HG02759 (cell line): Measurements from ENCODE around the gene PLGRKT.
"Not testable (repeated sequence)": the region's sequence is repeated elsewhere in the genome, so short reads cannot be mapped to it uniquely, and the experiment has no call there.

Source experiments
- ATAC-seq: cut with Tn5 transposase; IDR thresholded peaks from one replicate; pipeline ENCODE4 v1.9.1; 2021; ENCODE audit warnings: mild to moderate bottlenecking, moderate library complexity; ENCODE audit not compliant: unreplicated experiment

The PLGRKT gene, protein sequence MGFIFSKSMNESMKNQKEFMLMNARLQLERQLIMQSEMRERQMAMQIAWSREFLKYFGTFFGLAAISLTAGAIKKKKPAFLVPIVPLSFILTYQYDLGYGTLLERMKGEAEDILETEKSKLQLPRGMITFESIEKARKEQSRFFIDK

DNA sequence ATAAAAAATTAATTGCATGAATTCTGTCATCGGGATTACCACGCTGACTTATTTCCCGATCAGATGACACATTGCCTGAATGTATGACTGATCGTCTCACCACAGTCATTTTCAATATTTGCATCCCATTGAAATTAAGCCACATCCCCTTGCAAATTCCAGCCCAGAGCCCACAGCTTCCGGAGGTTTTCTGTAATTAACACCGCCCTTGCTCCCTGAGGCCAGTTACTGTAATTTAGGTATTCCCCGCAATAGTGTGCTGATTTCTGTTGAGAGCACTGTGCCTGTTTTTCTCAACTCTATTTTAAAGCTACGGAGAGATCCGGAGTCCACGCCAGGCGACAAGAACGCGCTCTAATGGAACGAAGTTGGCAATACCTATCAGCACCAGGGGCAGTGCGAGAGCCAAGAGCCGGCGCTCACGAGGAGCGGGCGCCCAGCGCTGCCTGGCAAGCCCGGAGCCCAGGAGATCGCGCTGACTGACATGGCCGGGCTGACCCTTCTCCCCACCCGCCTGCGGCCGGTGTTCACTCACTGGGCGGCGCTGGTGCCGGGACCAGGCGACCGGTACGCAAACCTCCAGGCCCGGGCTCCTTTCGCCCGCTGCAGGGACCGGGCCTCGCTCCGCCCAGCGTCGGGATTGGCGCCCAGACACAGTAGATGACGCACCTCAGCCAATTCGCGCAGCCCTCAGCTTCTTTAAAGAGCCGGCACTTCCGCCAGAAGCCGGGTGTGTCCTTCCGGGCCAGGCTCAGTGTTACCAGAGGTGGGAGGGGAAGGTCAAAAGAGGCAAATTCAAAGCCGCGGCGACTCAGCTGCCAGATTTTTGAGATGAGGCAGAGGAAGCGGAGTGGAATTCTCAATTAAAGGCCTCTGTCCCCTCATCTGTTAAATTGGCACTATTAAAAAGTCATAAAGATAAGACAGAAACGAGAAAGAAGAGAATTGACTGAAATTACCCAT is at the start of gene PLGRKT:
PLGRKT (minus strand) TSS at position 672 of the 963 bp plus-strand sequence. CDS start 5,948 bp downstream, outside the sequence.
- peak; percentile 85 for ATAC-seq

DNA sequence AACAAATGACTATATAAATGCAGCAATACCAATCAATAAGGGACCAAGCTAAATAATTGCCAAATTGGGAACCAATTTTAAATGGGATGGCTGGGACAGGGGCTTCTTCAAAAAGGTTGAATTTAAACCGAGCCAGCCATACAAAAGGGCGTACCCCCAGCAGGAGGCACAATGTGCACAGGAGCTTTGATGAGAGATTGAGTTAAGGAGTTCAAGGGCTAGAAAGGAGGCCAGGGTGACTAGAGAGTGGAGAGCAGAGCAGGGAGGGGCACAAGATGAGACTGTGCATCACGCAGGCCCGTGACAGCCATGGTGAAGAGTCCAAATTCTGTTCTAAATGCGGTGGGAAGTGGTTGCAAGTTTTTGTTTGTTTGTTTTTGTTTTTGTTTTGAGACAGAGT is 49.3 kb upstream of the PLGRKT start:
- ATAC-seq = no peak

DNA sequence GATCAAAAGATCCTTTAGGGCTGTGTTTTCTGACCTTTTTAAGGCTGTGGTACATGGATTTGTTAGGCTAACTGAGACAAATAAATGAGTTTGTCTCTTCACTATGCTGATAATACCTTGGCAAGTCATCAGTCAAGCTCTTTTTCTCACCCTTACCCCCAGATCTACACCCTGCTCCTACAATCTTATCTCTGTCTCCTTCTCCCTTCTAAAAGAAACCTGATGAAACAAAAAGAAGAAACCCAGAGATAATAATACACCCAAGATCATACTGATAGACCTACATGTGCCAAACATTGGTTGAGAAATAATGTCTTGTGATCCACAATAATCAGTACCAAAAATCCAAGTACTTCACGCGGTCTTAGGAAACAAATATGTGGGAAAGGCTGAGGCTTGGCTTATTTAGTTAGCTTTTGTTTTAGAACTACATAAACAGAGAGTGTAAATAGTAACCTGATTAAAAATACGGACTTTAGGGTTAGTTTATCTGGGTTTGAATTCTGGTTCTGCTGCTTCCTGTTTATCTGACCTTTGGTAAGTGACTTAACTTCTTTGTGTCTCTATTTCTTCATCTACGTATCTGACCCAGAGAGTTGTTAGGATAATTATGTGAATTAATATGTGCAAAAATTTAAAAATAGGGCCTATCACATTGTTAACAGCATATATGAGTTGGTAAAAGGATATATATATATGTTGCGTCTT is 47.8 kb upstream of the PLGRKT start:
- ATAC-seq = no peak

DNA sequence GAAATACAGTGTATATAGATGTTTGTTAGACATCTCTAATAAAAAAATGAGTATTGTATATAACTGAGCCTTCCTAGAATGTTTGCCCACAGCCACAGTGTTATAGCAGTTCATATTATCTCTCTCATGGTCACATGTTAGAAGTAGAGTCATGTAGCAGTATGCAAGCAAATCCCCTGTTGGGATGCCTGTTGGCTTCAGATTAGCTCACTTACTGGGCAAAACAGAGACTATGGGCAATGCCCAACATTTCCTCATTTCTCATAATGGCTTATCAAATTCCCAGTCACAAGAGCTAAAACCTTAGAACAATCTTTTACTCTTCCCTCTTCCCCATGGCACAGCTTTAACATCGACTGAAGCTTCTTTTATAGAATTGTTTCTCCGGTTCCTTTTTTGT is 45.6 kb upstream of the PLGRKT start:
- no peak for ATAC-seq

DNA sequence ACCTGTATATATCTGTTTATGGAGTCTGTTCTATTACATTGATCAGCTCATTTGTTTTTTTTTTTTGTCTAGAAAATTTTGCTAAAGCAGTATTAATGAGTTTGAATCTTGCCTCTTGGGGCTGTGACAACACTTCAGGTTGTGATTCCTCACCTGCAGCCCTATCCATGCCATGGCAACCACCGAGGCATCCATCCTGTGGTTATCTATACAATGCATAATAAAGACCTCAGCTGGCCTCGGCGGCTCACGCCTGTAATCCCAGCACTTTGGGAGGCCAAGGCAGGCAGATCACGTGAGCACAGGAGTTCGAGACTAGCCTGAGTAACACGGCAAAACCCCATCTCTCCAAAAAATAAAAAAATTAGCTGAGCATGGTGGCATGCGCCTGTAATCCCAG is 44.5 kb upstream of the PLGRKT start:
- no peak for ATAC-seq

DNA sequence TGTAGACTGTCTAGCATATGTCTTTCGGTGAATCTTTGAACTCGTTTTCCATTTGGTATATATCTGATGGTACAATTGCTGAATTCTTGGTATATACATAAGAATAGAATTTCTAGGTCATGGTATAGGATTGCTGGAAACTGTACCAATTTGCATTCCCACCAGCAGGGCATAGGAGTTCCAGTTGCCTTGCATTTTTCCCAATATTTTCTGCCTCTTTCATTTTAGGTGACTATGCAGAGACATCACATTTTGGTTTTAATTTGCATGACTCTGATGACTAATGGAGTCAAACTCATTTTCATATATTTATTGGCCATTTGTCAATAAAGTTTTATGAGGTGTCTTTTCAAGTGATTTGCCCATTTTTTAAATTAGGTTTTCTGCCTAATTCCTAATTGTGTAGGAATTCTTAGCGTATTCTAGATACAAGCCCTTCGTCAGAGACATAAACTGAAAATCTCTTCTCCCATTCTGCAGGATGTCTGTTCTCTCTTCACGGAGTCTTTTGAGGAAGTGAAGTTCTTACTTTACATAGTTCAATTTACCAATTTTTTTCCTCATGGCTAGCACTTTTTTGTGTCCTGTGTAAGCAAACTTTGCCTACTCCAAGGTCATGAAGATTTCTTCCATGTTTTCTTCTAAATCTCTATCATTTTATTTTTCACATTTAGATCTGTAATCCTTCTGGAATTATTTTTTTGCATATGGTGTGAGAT is 43.8 kb upstream of the PLGRKT start:
- ATAC-seq = no peak

DNA sequence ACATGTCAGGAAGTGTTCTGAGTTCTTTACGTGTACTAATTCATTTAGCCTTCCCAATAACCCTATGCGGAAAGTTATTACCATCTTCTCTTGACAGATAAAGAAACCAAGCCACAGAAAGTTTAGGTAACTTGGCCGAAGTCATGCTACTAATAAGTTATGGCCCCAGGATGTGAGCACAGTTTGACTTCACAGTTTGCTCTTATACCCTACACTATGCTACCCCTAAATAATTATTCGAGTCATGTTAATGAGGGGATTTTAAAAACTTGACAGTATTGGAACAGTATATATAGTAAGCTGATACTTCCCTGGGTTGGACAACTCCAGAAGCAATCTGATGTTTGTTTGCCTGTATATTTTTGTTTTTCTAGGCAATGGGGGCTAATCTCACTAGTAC is 43.2 kb upstream of the PLGRKT start:
- ATAC-seq = no peak

DNA sequence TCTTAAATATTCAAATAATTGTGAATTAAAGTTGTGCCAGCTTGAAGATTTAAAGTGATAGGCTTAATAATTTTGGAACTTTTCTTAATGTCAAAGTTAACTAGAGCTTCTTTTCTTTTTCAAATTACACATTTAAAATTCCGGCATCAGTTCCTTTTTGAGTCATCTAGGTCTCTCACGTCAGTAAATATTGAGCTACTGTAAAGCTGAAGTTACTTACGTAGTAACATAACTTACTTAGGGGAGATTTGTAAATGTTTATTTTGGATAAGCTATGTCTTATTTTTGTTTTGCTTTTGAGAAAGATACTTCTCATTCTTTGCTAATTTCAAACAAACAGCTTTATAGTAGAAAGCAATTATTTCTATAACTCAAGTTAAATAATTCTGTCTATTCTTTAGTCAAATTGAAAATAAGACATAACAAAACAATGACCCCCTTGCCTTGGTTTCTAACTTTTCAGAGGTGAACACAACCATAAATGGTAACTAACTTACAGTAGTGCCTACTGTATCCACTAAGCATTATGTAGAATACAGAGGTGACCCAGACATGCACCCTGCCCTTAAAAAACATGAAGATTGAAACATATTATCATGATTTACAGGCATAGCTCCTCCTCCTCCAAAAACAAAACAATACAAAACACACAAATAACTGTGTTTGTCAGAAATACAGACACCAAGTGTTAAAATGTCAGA is 42.4 kb upstream of the PLGRKT start:
- ATAC-seq = peak; percentile 67

DNA sequence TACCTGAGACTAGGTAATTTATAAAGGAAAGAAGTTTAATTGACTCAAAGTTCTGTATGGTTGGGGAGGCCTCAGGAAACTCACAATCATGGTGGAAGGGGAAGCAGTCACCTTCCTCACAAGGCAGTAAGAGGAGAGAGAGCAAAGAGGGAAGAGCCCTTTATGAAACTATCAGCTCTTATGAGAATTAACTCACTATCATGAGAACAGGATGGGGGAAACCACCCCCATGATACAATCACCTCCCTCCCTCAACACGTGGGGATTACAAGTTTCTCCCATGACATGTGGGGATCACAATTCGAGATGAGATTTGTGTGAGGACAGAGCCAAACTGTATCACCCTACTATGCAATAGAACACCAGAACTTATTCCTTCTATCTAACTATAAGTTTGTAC is 40.5 kb upstream of the PLGRKT start:
- ATAC-seq = no peak

DNA sequence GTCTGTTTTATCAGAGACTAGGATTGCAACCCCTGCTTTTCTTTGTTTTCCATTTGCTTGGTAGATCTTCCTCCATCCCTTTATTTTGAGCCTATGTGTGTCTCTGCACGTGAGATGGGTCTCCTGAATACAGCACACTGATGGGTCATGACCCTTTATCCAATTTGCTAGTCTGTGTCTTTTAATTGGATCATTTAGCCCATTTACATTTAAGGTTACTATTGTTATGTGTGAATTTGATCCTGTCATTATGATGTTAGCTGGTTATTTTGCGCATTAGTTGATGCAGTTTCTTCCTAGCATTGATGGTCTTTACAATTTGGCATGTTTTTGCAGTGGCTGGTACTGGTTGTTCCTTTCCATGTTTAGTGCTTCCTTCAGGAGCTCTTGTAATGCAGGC is 37.9 kb upstream of the PLGRKT start:
- ATAC-seq = not testable (repeated sequence)

DNA sequence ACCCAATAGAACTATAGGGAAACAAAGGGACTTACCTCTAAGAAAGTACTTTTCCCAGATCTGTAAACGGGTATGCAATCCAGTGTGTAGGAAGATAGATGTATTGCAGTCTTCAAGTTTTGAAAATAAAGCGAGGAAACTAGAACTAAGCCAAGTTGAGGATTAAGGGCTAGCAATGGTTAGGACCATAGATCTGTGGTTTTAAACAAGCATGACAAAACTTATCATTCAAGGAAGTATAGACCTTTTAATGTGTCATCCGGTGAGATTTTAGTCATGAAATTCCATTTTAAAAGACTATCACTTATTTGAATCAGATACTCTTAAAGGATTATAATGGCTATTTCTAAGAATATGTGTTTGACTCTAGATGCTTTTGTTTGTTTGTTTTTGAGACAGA is 33.1 kb upstream of the PLGRKT start:
- ATAC-seq = no peak

DNA sequence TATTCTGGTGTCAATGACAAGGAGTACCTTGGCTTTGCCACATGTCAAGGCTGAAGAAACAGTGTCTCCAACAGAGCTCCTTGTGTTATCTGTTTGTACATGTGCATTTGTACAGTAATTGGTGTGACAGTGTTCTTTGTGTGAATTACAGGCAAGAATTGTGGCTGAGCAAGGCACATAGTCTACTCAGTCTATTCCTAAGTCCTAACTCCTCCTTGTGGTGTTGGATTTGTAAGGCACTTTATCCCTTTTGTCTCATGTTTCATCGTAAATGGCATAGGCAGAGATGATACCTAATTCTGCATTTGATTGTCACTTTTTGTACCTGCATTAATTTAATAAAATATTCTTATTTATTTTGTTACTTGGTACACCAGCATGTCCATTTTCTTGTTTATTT is 32.4 kb upstream of the PLGRKT start:
- ATAC-seq = no peak

DNA sequence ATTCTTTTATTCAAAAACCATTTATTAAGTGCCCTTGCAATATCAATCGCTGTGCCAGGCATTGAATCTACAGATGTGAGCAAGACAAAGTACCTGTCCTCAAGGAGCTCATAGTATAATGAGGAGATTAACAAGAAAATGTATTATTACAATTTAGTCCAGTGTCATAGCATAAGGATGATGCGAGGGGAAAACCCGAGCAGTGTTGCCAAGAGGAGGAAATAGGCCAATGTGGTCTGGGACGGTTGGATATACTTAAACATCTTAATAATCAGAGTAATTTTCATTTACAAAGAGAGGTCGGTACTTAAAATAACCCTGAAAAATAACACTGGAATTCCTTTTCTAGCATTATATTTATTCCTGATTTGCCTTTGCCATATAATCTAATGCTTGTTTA is 31.1 kb upstream of the PLGRKT start:
- no peak for ATAC-seq

DNA sequence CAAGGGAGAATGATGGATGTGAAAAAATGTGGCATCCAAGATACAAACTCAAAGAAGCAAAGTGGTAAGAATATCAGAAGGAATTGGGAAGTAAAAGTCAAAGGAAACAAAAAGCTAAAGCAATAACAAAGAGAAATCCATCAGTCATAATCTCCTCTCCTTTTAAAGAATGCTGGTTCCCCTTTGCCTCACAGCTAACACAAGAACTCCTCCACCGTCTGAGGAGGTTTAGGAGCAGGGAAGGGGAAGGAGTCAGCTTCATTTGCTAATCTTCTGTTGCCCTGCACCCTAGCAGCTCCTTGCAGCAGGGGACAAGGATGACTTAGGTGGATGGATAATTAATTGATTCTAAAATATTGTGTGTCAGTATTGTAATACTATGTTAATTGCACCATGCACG is 29.0 kb upstream of the PLGRKT start:
- ATAC-seq = no peak

DNA sequence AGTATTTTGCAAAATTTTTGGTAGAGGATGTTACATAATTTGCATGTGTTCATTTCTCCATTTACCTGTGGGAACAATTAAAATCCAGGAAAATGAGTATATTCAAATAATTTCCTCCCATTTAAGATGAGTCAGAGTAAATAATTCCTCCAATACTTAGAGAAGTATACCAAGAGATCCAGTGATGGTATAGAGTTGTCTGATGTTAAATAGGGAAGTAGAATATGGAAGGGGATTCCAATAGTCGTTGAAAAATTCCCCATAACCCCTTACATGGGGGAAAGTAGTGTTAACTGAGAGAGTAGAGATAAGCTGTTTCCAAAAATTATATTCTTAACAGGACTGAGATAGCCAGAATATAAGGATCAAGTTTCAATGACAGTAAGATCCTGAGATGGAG is 28.3 kb upstream of the PLGRKT start:
- ATAC-seq = no peak

DNA sequence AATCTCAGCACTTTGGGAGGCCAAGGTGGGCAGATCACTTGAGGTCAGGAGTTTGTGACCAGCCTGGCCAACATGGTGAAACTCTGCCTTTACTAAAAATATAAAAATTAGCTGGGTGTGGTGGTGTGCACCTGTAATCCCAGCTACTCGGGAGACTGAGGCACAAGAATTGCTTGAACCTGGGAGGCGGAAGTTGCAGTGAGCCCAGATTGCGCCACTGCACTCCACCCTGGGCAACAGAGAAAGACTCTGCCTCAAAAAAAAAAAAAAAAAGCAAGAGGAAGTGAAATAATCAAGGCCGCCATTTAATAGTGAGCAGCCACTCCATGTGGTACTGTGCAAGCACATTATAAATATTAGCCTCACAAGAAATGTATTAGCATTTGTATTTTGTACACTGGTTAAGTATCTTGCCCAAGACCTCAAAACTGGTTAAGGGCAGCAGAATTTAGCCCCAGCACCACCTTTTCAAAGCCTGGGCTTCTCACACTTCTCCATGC is 27.2 kb upstream of the PLGRKT start:
- not testable (repeated sequence) for ATAC-seq

DNA sequence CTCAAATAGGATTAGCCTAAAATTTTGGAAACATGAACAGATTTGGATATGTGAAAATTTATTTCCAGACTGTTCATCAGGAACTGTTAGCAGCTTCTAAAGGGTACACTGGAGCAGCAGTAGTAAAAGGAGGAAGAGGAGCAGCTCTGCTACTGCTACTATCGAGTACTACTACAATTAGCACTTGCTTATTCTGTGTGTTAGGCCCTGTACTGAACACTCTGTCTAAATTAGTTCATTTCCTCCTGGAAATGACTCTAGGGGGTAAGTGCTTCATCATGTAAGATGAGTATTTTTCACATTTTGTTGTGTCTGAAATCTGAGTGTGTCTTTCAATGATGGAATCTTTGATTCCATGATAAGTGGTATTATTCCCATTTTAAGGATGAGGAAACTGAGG is 22.4 kb upstream of the PLGRKT start:
- ATAC-seq = no peak

DNA sequence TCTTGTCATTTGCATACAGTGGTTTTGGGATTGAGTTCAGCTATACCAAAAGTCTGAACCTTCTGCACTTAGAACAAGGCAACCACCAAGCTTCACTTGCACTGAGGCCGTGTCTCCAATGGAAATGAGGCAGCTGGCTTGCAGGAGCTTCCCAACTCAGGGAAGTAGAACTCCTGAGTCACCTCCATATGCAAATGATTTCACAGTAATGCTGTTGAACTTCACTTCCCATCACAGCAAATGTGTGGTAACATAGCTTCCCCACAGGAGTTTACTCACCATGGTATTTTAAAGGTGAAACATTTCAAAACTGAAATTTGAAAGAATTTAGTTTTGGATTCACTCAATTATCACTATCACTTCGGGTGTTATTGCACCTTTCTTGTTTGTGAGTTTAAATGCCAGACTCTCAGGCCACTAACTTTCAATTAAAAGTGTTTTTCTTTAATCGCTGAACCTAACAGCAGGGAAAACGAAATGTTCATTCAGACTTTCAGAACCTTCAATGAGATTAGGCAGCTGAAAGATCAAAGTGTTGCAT is 21.6 kb upstream of the PLGRKT start:
- peak; percentile 71 for ATAC-seq

DNA sequence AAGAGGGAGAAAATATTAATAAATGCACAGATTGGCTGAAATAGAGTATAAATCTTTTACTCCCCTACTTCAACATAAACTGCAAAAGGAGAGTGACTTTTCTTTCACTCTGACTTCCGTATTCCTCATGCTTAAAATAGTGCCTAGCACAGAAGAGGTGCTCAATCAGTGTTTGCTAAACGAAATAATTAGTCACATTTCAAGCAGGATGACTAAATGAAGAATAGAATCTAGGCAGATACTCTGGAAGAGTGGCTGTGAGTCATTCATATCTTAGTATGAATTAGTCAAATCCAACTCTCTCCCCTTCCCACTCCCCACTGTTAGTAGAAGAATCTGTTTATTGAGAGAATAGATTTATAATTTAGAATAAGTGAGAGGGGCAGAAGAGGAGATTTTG is 17.5 kb upstream of the PLGRKT start:
- ATAC-seq = no peak

DNA sequence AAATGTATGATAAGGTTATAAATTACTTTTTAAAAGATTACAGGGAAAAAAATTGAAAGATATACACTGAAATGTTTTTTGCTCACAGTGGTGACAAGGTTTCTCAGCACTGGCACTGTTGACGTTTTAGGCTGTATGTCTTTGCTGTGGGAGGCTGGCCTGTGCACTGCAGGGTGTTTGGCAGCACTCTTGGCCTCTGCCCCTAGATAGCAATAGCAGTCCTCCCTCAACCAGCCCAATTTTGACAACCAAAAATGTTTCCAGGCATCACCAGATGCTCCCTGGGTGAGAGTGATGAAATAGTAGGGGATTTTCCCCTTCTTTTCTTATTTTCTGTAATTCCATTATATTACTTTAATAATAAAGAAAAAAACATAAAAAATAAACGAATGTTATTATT is 15.9 kb upstream of the PLGRKT start:
- no peak for ATAC-seq
